SK-N-MC (cell line): Measurements from ENCODE around the gene SMG1.

Source experiments
- DNase-seq: peaks from one replicate; pipeline ENCODE4 v3.0.0-alpha.2; 2011; ENCODE audit warnings: low read depth, low spot score
- H3K27ac ChIP-seq: fragments of 200-600 bp; sonication (generic); 2 replicates; pipeline ENCODE4 v1.5.1; 2016; ENCODE audit warnings: mixed run types
- H3K36me3 ChIP-seq: fragments of 200-600 bp; sonication (generic); 2 replicates; pipeline ENCODE4 v1.6.1; 2017; ENCODE audit warnings: antibody characterized with exemption, low read length, mixed read lengths; ENCODE audit not compliant: insufficient read depth
- H3K4me3 ChIP-seq: fragments of 200-600 bp; sonication (generic); 2 replicates; pipeline ENCODE4 v1.5.1; 2016
- H3K9ac ChIP-seq: fragments of 200-600 bp; sonication (generic); 2 replicates; pipeline ENCODE4 v1.8.0; 2017; ENCODE audit warnings: mixed run types, mixed read lengths; ENCODE audit not compliant: insufficient read length
- H3K9me3 ChIP-seq: fragments of 200-600 bp; sonication (generic); 2 replicates; pipeline ENCODE4 v1.6.1; 2017; ENCODE audit warnings: low read depth, mild to moderate bottlenecking, antibody characterized with exemption, low read length, moderate library complexity, mixed read lengths
- EZH2 ChIP-seq: fragments of 200-600 bp; sonication (generic); IDR thresholded peaks from one replicate; pipeline ENCODE4 v1.6.1; 2017; ENCODE audit warnings: antibody characterized with exemption
- FOXP2 ChIP-seq: optimal IDR thresholded peaks from 2 replicates; pipeline ENCODE3; 2011; ENCODE audit warnings: mild to moderate bottlenecking, moderate library complexity; ENCODE audit not compliant: insufficient read depth; ENCODE audit errors: extremely low read length, control extremely low read depth
- POLR2AphosphoS5 ChIP-seq: IDR thresholded peaks from 2 replicates; pipeline ENCODE4 v1.6.1; 2012; ENCODE audit warnings: mild to moderate bottlenecking, low read depth, low read length, borderline replicate concordance

SMG1 gene

GRCh38 chr16:18803569-18804462 lies 122.4 kb downstream of the SMG1 start:
- no peak for TF ChIP-seq POLR2AphosphoS5
- H3K4me3 ChIP-seq, result peak overlapping the region; percentile 60
- no peak for DNase-seq
- H3K36me3 ChIP-seq, result peaks cover 20% of the 10 kb centered on the region
- peak overlapping the region; percentile 66 for H3K9ac ChIP-seq
- peak overlapping the region; percentile 93 for H3K27ac ChIP-seq
- no peaks in the 10 kb centered on the region for H3K9me3 ChIP-seq

DNA sequence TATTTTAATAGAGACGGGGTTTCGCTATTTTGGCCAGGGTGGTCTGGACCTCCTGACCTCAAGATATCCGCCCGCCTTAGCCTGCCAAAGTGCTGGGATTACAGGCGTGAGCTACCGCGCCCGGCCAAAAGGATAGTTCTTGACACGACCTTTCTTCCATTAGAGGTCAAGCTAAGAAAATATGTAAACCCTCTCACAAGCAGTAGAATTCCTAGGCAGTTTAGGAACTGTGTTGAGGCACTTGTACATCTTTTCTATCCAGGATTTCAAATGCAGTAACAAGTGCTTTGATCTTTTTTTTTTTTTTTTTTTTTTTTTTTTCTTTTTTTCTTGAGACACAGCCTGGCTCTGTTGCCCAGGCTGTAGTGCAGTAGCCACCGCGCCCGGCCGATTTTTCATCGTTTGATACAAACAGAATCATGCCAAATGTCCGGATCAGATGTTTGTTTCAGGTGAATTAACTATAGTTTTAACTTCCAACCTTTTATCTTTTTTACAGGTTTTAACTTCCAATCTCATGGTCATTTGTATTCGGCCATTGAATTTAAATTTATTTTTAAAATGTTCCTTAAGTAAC lies 123.4 kb downstream of the SMG1 start:
- peaks cover 20% of the 10 kb centered on the region for H3K36me3 ChIP-seq
- no peak for TF ChIP-seq EZH2
- no peak for TF ChIP-seq POLR2AphosphoS5
- TF ChIP-seq FOXP2, result no peak
- no peak overlapping the region for H3K4me3 ChIP-seq
- H3K27ac ChIP-seq, result peak overlapping the region; percentile 93
- DNase-seq, result no peak
- H3K9ac ChIP-seq, result peak overlapping the region; percentile 35
- no peaks in the 10 kb centered on the region for H3K9me3 ChIP-seq

DNA sequence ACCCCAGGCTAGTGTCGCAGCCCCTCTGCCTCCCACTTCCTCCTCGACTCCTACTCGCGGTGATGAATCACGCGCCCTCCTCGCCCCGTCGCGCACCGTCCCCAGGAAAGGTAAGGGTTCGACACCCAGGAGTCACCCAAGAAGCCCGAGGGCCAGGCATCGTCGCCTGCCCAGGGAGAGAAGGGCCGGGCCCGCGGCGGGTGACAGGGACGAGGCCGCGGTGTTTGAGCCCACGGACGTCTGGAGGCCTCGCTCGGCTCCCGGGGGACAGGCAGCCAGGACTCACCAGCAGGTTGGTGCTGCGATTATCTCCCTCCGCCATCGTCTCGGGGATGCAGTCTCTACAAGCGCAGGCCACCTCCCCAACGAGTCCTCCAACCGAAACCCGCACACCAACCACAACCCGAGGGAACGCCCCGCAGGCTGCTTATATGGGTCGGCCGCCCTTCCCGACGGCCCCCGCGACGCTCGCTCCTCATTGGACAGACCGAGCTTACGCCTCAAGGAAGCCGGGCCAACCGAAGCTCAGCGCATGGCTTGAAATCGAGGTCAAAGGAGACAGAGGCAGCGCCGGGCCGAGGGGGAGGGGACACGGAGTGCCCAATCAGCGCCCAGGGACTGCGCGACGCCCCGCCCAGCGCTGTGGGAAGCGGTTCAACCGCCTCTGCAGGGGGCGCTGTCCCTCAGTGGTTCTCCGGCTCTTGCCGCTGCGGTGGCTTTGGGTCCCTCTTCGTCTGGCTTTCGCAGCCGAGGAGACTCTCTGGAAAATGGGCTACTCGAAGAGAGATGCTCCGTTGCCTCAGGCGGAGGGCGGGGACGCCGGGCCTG lies 124.8 kb downstream of the SMG1 start, which contains the start of gene ARL6IP1:
Gene ARL6IP1 (minus strand): TSS at position 405 of the 828 bp plus-strand sequence. CDS start 83 bp downstream, at position 322.
- TF ChIP-seq POLR2AphosphoS5 (peak; percentile 99), FOXP2 (peak; percentile 24), EZH2 (no peak)
- DNase-seq, result peak; percentile 95
- Histone ChIP-seq H3K9ac (peak within 1 kb of the TSS; percentile 93), H3K4me3 (peak within 1 kb of the TSS; percentile 78), H3K27ac (peak within 1 kb of the TSS; percentile 82), H3K9me3 (no peaks in the 10 kb centered on the region), H3K36me3 (peaks cover 31% of the 10 kb centered on the region)

DNA sequence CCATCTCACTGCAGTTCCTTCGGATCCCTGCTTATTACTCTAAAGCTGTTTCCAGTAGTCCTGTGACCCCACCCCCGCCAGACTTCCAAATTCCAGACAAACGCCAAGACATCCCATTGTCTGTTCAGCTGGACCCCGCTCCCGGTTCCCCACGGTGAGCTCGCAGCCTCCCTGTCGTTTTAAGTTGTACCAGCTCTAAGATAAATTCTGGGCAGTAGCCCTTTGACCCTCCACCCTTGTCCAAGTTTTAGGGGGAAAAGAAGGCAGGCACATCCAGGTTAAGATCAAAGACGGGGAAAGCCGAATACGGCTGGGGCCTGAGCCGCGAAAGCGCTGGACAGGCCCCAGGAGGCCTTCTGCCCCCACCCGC lies 125.4 kb downstream of the SMG1 start:
- H3K27ac ChIP-seq, result no peak overlapping the region; the same call in 1 of the 2 replicates
- H3K9me3 ChIP-seq, result no peaks in the 10 kb centered on the region
- peaks cover 37% of the 10 kb centered on the region for H3K36me3 ChIP-seq
- TF ChIP-seq POLR2AphosphoS5, result no peak
- TF ChIP-seq EZH2, result no peak
- no peak for TF ChIP-seq FOXP2
- peak overlapping the region; percentile 93 for H3K9ac ChIP-seq
- no peak for DNase-seq
- peak overlapping the region; percentile 78 for H3K4me3 ChIP-seq

GRCh38 chr16:18800293-18800692 lies 125.9 kb downstream of the SMG1 start:
- Histone ChIP-seq H3K36me3 (peaks cover 42% of the 10 kb centered on the region), H3K9ac (peak overlapping the region; percentile 93), H3K27ac (no peak overlapping the region), H3K4me3 (peak overlapping the region; percentile 78), H3K9me3 (no peaks in the 10 kb centered on the region)
- no peak for DNase-seq
- TF ChIP-seq EZH2, result no peak
- no peak for TF ChIP-seq POLR2AphosphoS5
- TF ChIP-seq FOXP2, result no peak

GRCh38 chr16:18799500-18799899 lies 126.7 kb downstream of the SMG1 start:
- no peak for DNase-seq
- Histone ChIP-seq H3K4me3 (peak overlapping the region; percentile 78), H3K9me3 (no peaks in the 10 kb centered on the region), H3K36me3 (peaks cover 50% of the 10 kb centered on the region), H3K27ac (no peak overlapping the region), H3K9ac (peak overlapping the region; percentile 93)
- TF ChIP-seq EZH2 (no peak), POLR2AphosphoS5 (no peak), FOXP2 (no peak)

GRCh38 chr16:18797746-18798145 lies 128.5 kb downstream of the SMG1 start:
- TF ChIP-seq FOXP2 (no peak), POLR2AphosphoS5 (no peak), EZH2 (no peak)
- Histone ChIP-seq H3K27ac (no peak overlapping the region), H3K36me3 (peaks cover 66% of the 10 kb centered on the region), H3K9ac (peak overlapping the region; percentile 20), H3K4me3 (no peak overlapping the region), H3K9me3 (no peaks in the 10 kb centered on the region)
- DNase-seq, result no peak

GRCh38 chr16:18796377-18796776 lies 129.8 kb downstream of the SMG1 start:
- no peak overlapping the region for H3K4me3 ChIP-seq
- H3K27ac ChIP-seq, result 0 out of 2 replicates have a peak overlapping the region, but pooled peaks have one; percentile 15
- no peaks in the 10 kb centered on the region for H3K9me3 ChIP-seq
- H3K9ac ChIP-seq, result no peak overlapping the region
- TF ChIP-seq FOXP2, result no peak
- TF ChIP-seq POLR2AphosphoS5, result no peak
- no peak for TF ChIP-seq EZH2
- peaks cover 79% of the 10 kb centered on the region for H3K36me3 ChIP-seq
- DNase-seq, result no peak

GRCh38 chr16:18792836-18793433 lies 133.3 kb downstream of the SMG1 start:
- Histone ChIP-seq H3K4me3 (no peak overlapping the region), H3K9ac (no peak overlapping the region), H3K27ac (peak overlapping the region; percentile 33), H3K36me3 (peaks cover 87% of the 10 kb centered on the region), H3K9me3 (no peaks in the 10 kb centered on the region)
- TF ChIP-seq FOXP2, result no peak
- no peak for TF ChIP-seq EZH2
- TF ChIP-seq POLR2AphosphoS5, result no peak
- no peak for DNase-seq
